A549 (cell line): ENCODE results near the gene SS18.

Experiments
- CEBPB ChIP-seq, 2 experiments: fragments of >200 bp in 1 of 2; sonication (Bioruptor Twin) in 1 of 2; formaldehyde crosslinking in 1 of 2; IDR thresholded peaks; 2 replicates each; pipeline ENCODE4 v1.6.1; 2012 to 2016
- CHD2 ChIP-seq: fragments of 150-350 bp; IDR thresholded peaks from 2 replicates; pipeline ENCODE4 v1.6.1; 2014; ENCODE audit warnings: low read length; ENCODE audit not compliant: partially characterized antibody
- EP300 ChIP-seq, 2 experiments: fragments of >200 bp; sonication (Bioruptor Twin); formaldehyde crosslinking; IDR thresholded peaks; 2 replicates in 1 of 2; 3 replicates in 1 of 2; pipeline ENCODE4 v1.6.1; 2016 to 2017
- HOXA7 ChIP-seq: fragments of 250-450 bp; sonication (Bioruptor Pico); IDR thresholded peaks from 2 replicates; pipeline ENCODE4 v1.5.0; 2020; ENCODE audit warnings: mild to moderate bottlenecking, moderate library complexity
- JUNB ChIP-seq: fragments of >200 bp; sonication (Bioruptor Twin); formaldehyde crosslinking; IDR thresholded peaks from 2 replicates; pipeline ENCODE4 v1.6.1; 2016
- PHF8 ChIP-seq: fragments of 200-600 bp; sonication (generic); IDR thresholded peaks from 2 replicates; pipeline ENCODE4 v1.6.1; 2016; ENCODE audit warnings: low read depth, mild to moderate bottlenecking, antibody characterized with exemption, moderate library complexity, borderline replicate concordance
- POLR2A ChIP-seq: IDR thresholded peaks from 2 replicates; pipeline ENCODE4 v1.6.1; 2012; ENCODE audit warnings: mild to moderate bottlenecking, low read length
- RAD21 ChIP-seq, 2 experiments: fragments of >200 bp in 1 of 2; sonication (Bioruptor Twin) in 1 of 2; formaldehyde crosslinking in 1 of 2; IDR thresholded peaks in 1 of 2; conservative IDR thresholded peaks in 1 of 2; 2 replicates in 1 of 2; 3 replicates in 1 of 2; pipeline ENCODE4 v1.6.1; 2012 to 2018; ENCODE audit warnings: inconsistent platforms in 1 of 2
- SMC3 ChIP-seq: fragments of >200 bp; sonication (Bioruptor Twin); formaldehyde crosslinking; IDR thresholded peaks from 3 replicates; pipeline ENCODE4 v1.6.1; 2018; ENCODE audit warnings: inconsistent platforms
- TF ChIP-seq, protein P1 (sequence below): fragments of >200 bp; sonication (Bioruptor Twin); formaldehyde crosslinking; IDR thresholded peaks from 3 replicates; pipeline ENCODE4 v1.5.1; 2016
- TF ChIP-seq, protein P2 (sequence below): IDR thresholded peaks from 2 replicates; pipeline ENCODE4 v1.6.1; 2012; ENCODE audit warnings: low read depth, borderline replicate concordance
- TF ChIP-seq, protein P3 (sequence below): IDR thresholded peaks from 2 replicates; pipeline ENCODE4 v1.6.1; 2012
- TF ChIP-seq, protein P4 (sequence below): fragments of 150-350 bp; IDR thresholded peaks from 2 replicates; pipeline ENCODE4 v1.6.1; 2014; ENCODE audit warnings: low read depth, mild to moderate bottlenecking, low read length
- TF ChIP-seq, protein P5 (sequence below): fragments of 450-650 bp; IDR thresholded peaks from 2 replicates; pipeline ENCODE4 v1.6.1; 2014; ENCODE audit warnings: antibody characterized with exemption

DNA sequence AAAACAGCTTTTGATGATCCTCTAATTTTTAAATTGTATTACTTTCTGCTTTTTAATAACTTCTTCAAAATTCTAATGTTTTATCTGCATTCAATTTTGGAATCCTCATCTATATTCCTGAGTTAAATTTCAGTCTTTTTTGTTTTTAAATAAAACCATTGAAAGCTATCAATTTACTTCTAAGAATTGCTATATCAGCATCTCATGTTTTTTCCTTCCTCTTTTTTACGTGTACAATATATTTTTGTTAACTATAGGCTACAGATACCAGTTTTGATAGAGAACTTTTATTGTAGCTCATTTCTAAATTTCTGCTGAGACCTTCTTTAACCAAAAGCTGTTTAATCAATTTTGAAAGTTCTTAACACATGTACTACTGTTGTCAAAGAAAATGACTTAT lies 84.5 kb downstream of the SS18 start:
- TF ChIP-seq POLR2A = no peak
- TF ChIP-seq EP300 (IDR thresholded peaks at IDR 0.05) = no peak
- no peak for TF ChIP-seq HOXA7 (CRISPR knock-in tag)
- TF ChIP-seq, protein P1, sequence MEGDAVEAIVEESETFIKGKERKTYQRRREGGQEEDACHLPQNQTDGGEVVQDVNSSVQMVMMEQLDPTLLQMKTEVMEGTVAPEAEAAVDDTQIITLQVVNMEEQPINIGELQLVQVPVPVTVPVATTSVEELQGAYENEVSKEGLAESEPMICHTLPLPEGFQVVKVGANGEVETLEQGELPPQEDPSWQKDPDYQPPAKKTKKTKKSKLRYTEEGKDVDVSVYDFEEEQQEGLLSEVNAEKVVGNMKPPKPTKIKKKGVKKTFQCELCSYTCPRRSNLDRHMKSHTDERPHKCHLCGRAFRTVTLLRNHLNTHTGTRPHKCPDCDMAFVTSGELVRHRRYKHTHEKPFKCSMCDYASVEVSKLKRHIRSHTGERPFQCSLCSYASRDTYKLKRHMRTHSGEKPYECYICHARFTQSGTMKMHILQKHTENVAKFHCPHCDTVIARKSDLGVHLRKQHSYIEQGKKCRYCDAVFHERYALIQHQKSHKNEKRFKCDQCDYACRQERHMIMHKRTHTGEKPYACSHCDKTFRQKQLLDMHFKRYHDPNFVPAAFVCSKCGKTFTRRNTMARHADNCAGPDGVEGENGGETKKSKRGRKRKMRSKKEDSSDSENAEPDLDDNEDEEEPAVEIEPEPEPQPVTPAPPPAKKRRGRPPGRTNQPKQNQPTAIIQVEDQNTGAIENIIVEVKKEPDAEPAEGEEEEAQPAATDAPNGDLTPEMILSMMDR = no peak
- TF ChIP-seq, protein P2, sequence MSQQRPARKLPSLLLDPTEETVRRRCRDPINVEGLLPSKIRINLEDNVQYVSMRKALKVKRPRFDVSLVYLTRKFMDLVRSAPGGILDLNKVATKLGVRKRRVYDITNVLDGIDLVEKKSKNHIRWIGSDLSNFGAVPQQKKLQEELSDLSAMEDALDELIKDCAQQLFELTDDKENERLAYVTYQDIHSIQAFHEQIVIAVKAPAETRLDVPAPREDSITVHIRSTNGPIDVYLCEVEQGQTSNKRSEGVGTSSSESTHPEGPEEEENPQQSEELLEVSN = no peak
- no peak for TF ChIP-seq SMC3
- TF ChIP-seq CHD2 = no peak
- TF ChIP-seq RAD21 (conservative IDR thresholded peaks at IDR 0.05 in 1 of 2, IDR thresholded peaks at IDR 0.05 in 1 of 2) = no peak
- TF ChIP-seq JUNB = no peak
- TF ChIP-seq, protein P3, sequence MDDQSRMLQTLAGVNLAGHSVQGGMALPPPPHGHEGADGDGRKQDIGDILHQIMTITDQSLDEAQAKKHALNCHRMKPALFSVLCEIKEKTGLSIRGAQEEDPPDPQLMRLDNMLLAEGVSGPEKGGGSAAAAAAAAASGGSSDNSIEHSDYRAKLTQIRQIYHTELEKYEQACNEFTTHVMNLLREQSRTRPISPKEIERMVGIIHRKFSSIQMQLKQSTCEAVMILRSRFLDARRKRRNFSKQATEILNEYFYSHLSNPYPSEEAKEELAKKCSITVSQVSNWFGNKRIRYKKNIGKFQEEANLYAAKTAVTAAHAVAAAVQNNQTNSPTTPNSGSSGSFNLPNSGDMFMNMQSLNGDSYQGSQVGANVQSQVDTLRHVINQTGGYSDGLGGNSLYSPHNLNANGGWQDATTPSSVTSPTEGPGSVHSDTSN = no peak
- no peak for TF ChIP-seq CEBPB (IDR thresholded peaks at IDR 0.05)
- TF ChIP-seq, protein P4, sequence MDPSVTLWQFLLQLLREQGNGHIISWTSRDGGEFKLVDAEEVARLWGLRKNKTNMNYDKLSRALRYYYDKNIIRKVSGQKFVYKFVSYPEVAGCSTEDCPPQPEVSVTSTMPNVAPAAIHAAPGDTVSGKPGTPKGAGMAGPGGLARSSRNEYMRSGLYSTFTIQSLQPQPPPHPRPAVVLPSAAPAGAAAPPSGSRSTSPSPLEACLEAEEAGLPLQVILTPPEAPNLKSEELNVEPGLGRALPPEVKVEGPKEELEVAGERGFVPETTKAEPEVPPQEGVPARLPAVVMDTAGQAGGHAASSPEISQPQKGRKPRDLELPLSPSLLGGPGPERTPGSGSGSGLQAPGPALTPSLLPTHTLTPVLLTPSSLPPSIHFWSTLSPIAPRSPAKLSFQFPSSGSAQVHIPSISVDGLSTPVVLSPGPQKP = no peak
- TF ChIP-seq, protein P5, sequence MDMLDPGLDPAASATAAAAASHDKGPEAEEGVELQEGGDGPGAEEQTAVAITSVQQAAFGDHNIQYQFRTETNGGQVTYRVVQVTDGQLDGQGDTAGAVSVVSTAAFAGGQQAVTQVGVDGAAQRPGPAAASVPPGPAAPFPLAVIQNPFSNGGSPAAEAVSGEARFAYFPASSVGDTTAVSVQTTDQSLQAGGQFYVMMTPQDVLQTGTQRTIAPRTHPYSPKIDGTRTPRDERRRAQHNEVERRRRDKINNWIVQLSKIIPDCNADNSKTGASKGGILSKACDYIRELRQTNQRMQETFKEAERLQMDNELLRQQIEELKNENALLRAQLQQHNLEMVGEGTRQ = no peak
- no peak for TF ChIP-seq PHF8
